HTR-8/SVneo (cell line): Measurements from ENCODE around the gene GAB3.
"Not testable (repeated sequence)": the region's sequence is repeated elsewhere in the genome, so short reads cannot be mapped to it uniquely, and the experiment has no call there.

ENCODE experiments used
- DNase-seq: peaks from one replicate; pipeline ENCODE4 v3.0.0; 2011; ENCODE audit warnings: low spot score, mixed read lengths; ENCODE audit not compliant: insufficient read length
- FAIRE-seq: peaks from 2 replicates; lab custom pipeline; 2011; peaks lifted over from hg19 to GRCh38; lab: Jason Lieb, UNC

The GAB3 gene

GRCh38 chrX:154661899-154662298 lies 89.0 kb downstream of the GAB3 start:
- FAIRE-seq (no peak), DNase-seq (no peak)

- DNase-seq (no peak), FAIRE-seq (no peak)
Observed at GRCh38 chrX:154661170-154661569, 89.7 kb downstream of the GAB3 start.

- DNase-seq: no peak
- FAIRE-seq: no peak
Observed at GRCh38 chrX:154660541-154660940, 90.3 kb downstream of the GAB3 start.

GRCh38 chrX:154658957-154659356 lies 91.9 kb downstream of the GAB3 start:
- DNase-seq: no peak
- FAIRE-seq: no peak

GRCh38 chrX:154658187-154658586 lies 92.7 kb downstream of the GAB3 start:
- DNase-seq: no peak
- FAIRE-seq: no peak

- no peak for FAIRE-seq
Observed at GRCh38 chrX:154657226-154657805, 93.6 kb downstream of the GAB3 start.

GRCh38 chrX:154655786-154656185 lies 95.1 kb downstream of the GAB3 start:
- no peak for DNase-seq
- FAIRE-seq: no peak

More at GRCh38 chrX:154657226-154657805, 93.6 kb downstream of the GAB3 start:
- DNase-seq: no peak

GRCh38 chrX:154655346-154655745 lies 95.5 kb downstream of the GAB3 start:
- FAIRE-seq (no peak), DNase-seq (no peak)

GRCh38 chrX:154654925-154655324 lies 96.0 kb downstream of the GAB3 start:
- FAIRE-seq (no peak), DNase-seq (no peak)

- FAIRE-seq: no peak
- DNase-seq: no peak
Observed at GRCh38 chrX:154654372-154654771, 96.5 kb downstream of the GAB3 start.

- FAIRE-seq, DNase-seq: not testable (repeated sequence)
Observed at GRCh38 chrX:154653413-154653812, 97.5 kb downstream of the GAB3 start, which contains the start of gene CTAG2. CTAG2 (minus strand) TSS chrX:154653579; CDS start chrX:154653515, 64 bp downstream.

- FAIRE-seq: no peak
Observed at GRCh38 chrX:154653048-154653401, 97.9 kb downstream of the GAB3 start.

GRCh38 chrX:154652311-154653047 lies 98.4 kb downstream of the GAB3 start:
- no peak for FAIRE-seq
- DNase-seq: no peak

More at GRCh38 chrX:154653048-154653401, 97.9 kb downstream of the GAB3 start:
- DNase-seq: no peak

GRCh38 chrX:154650221-154650510 lies 100.7 kb downstream of the GAB3 start:
- FAIRE-seq (no peak), DNase-seq (no peak)

GRCh38 chrX:154649503-154650220 lies 101.2 kb downstream of the GAB3 start:
- FAIRE-seq (no peak), DNase-seq (no peak)

- DNase-seq (no peak), FAIRE-seq (no peak)
Observed at GRCh38 chrX:154648931-154649330, 101.9 kb downstream of the GAB3 start.

GRCh38 chrX:154645745-154646378 lies 105.0 kb downstream of the GAB3 start:
- not testable (repeated sequence) for FAIRE-seq, DNase-seq

- not testable (repeated sequence) for DNase-seq, FAIRE-seq
Observed at GRCh38 chrX:154643708-154644107, 107.2 kb downstream of the GAB3 start.

- DNase-seq, FAIRE-seq: not testable (repeated sequence)
Observed at GRCh38 chrX:154641740-154642139, 109.1 kb downstream of the GAB3 start.

GRCh38 chrX:154633661-154634060 lies 117.2 kb downstream of the GAB3 start:
- not testable (repeated sequence) for FAIRE-seq, DNase-seq

- not testable (repeated sequence) for FAIRE-seq, DNase-seq
Observed at GRCh38 chrX:154630949-154631348, 119.9 kb downstream of the GAB3 start.
